Measurements from ENCODE around the gene RAB44. TPM values are rescaled to one million over a fixed set of nuclear protein-coding genes. Genes with fewer than 3 reads are reported as not detected.

RAB44 gene
- polyA plus RNA-seq, 1 of the 3 experiments (the other 2 are of a cell fraction), result 0.12 TPM

DNA sequence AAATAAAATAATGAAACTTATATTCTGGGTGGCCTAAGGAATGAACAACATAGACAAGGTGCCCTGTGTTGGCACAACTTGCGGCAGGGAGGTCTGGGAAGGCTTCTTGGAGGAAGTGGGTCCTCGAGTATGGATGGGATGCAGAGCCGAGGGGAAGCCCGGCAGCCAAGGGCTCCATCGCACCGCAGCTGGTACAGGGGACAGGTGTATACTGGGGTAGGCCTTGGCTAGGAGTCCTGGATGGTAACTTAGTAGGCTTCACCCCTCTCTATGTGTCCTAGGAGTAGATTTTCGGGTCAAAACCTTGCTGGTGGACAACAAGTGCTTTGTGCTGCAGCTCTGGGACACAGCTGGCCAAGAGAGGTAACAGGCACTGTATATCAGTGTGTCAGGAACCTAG is 28.0 kb downstream of the RAB44 start (continued):
- TF ChIP-seq TCF12 (IDR thresholded peaks at IDR 0.05), result no peak

- Histone ChIP-seq H3K4me3 (ENCODE audit: low read depth in 2 of 2, low read length in 1 of 2) (no peak overlapping the region), H2AFZ (ENCODE audit: low read depth) (no peak overlapping the region), H3K9ac (no peak overlapping the region), H3K27ac (ENCODE audit: low read depth in 2 of 2, low read length in 1 of 2) (no peak overlapping the region), H3K79me2 (ENCODE audit: insufficient read depth) (no peaks in the 10 kb centered on the region), H3K36me3 (replicated peaks in 1 of 2; ENCODE audit: control insufficient read depth in 1 of 2, insufficient read depth in 2 of 2, low read length in 1 of 2) (no peaks in the 10 kb centered on the region), H3F3A (replicated peaks; ENCODE audit: insufficient read depth) (no peaks in the 10 kb centered on the region), H4K20me1 (ENCODE audit: insufficient read depth) (no peaks in the 10 kb centered on the region), H3K27me3 (ENCODE audit: insufficient read depth) (no peaks in the 10 kb centered on the region), H3K4me2 (no peak overlapping the region), H3K9me3 (no peaks in the 10 kb centered on the region), H3K4me1 (ENCODE audit: control insufficient read depth in 1 of 2, insufficient read depth in 2 of 2, low read depth in 1 of 2, low read length in 1 of 2) (no peaks in the 10 kb centered on the region), H3K9me2 (no peaks in the 10 kb centered on the region)
- no peak for DNase-seq
- 96% methylated on average over 7 of the region's 7 CpGs for WGBS (ENCODE audit: low lambda C conversion rate)
- TF ChIP-seq RAD21 (IDR thresholded peaks at IDR 0.05; ENCODE audit: low read length) (no peak), TCF12 (IDR thresholded peaks at IDR 0.05) (no peak), EZH2phosphoT487 (IDR thresholded peaks at IDR 0.05; ENCODE audit: borderline replicate concordance, low read depth) (no peak), MAX (IDR thresholded peaks at IDR 0.05; ENCODE audit: low read depth) (no peak), TEAD4 (IDR thresholded peaks at IDR 0.05; ENCODE audit: borderline replicate concordance, insufficient read depth) (no peak)
- TF ChIP-seq, protein P1, sequence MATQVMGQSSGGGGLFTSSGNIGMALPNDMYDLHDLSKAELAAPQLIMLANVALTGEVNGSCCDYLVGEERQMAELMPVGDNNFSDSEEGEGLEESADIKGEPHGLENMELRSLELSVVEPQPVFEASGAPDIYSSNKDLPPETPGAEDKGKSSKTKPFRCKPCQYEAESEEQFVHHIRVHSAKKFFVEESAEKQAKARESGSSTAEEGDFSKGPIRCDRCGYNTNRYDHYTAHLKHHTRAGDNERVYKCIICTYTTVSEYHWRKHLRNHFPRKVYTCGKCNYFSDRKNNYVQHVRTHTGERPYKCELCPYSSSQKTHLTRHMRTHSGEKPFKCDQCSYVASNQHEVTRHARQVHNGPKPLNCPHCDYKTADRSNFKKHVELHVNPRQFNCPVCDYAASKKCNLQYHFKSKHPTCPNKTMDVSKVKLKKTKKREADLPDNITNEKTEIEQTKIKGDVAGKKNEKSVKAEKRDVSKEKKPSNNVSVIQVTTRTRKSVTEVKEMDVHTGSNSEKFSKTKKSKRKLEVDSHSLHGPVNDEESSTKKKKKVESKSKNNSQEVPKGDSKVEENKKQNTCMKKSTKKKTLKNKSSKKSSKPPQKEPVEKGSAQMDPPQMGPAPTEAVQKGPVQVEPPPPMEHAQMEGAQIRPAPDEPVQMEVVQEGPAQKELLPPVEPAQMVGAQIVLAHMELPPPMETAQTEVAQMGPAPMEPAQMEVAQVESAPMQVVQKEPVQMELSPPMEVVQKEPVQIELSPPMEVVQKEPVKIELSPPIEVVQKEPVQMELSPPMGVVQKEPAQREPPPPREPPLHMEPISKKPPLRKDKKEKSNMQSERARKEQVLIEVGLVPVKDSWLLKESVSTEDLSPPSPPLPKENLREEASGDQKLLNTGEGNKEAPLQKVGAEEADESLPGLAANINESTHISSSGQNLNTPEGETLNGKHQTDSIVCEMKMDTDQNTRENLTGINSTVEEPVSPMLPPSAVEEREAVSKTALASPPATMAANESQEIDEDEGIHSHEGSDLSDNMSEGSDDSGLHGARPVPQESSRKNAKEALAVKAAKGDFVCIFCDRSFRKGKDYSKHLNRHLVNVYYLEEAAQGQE (IDR thresholded peaks at IDR 0.05; ENCODE audit: low read depth, low read length), result no peak
- CTCF ChIA-PET, result interaction anchor here (0.7 to 1.3 kb wide), 2 partner anchors 111 to 113 kb away, joined by 3 to 4 read pairs; no protein-coding TSS in a partner anchor
- POLR2A ChIA-PET, result interaction anchor here (0.6 kb wide), 1 partner anchor 123 kb away, joined by 8 read pairs; no protein-coding TSS in a partner anchor
Observed at GRCh38 chr6:36727505-36728021, 29.9 kb downstream of the RAB44 start.

- Histone ChIP-seq H3K4me2 (no peak overlapping the region), H3K9ac (no peak overlapping the region), H3K36me3 (replicated peaks in 1 of 2; ENCODE audit: control insufficient read depth in 1 of 2, insufficient read depth in 2 of 2, low read length in 1 of 2) (no peaks in the 10 kb centered on the region), H3K9me3 (no peaks in the 10 kb centered on the region), H3K4me3 (ENCODE audit: low read depth in 2 of 2, low read length in 1 of 2) (no peak overlapping the region), H3K27ac (ENCODE audit: low read depth in 2 of 2, low read length in 1 of 2) (no peak overlapping the region), H2AFZ (ENCODE audit: low read depth) (no peak overlapping the region), H3F3A (replicated peaks; ENCODE audit: insufficient read depth) (no peaks in the 10 kb centered on the region), H3K4me1 (ENCODE audit: control insufficient read depth in 1 of 2, insufficient read depth in 2 of 2, low read depth in 1 of 2, low read length in 1 of 2) (no peaks in the 10 kb centered on the region), H3K9me2 (no peaks in the 10 kb centered on the region), H3K27me3 (ENCODE audit: insufficient read depth) (no peaks in the 10 kb centered on the region), H4K20me1 (ENCODE audit: insufficient read depth) (no peaks in the 10 kb centered on the region), H3K79me2 (ENCODE audit: insufficient read depth) (no peaks in the 10 kb centered on the region)
- ChIA-PET POLR2A (no interaction called here), CTCF (interaction anchor here (0.7 to 2.5 kb wide), 3 partner anchors 31 to 114 kb away, joined by 3 to 12 read pairs (median 4); no protein-coding TSS in a partner anchor)
- WGBS (ENCODE audit: low lambda C conversion rate), result 90% methylated on average over 9 of the region's 11 CpGs
- DNase-seq, result no peak
- TF ChIP-seq MAX (IDR thresholded peaks at IDR 0.05; ENCODE audit: low read depth) (no peak), MEF2A (IDR thresholded peaks at IDR 0.05; ENCODE audit: borderline replicate concordance, low read depth) (no peak), TEAD4 (IDR thresholded peaks at IDR 0.05; ENCODE audit: borderline replicate concordance, insufficient read depth) (no peak), TCF12 (IDR thresholded peaks at IDR 0.05) (no peak), IRF3 (IDR thresholded peaks at IDR 0.05; ENCODE audit: low read depth, low read length) (no peak), POLR2AphosphoS5 (IDR thresholded peaks at IDR 0.05; ENCODE audit: low read depth, low read length) (no peak), SIN3A (IDR thresholded peaks at IDR 0.05; ENCODE audit: borderline replicate concordance, low read depth, low read length) (no peak), USF1 (IDR thresholded peaks at IDR 0.05; ENCODE audit: borderline replicate concordance, low read depth) (no peak), SMC3 (IDR thresholded peaks at IDR 0.05; ENCODE audit: low read depth, low read length) (no peak), EZH2phosphoT487 (IDR thresholded peaks at IDR 0.05; ENCODE audit: borderline replicate concordance, low read depth) (no peak)
- TF ChIP-seq, protein P2, sequence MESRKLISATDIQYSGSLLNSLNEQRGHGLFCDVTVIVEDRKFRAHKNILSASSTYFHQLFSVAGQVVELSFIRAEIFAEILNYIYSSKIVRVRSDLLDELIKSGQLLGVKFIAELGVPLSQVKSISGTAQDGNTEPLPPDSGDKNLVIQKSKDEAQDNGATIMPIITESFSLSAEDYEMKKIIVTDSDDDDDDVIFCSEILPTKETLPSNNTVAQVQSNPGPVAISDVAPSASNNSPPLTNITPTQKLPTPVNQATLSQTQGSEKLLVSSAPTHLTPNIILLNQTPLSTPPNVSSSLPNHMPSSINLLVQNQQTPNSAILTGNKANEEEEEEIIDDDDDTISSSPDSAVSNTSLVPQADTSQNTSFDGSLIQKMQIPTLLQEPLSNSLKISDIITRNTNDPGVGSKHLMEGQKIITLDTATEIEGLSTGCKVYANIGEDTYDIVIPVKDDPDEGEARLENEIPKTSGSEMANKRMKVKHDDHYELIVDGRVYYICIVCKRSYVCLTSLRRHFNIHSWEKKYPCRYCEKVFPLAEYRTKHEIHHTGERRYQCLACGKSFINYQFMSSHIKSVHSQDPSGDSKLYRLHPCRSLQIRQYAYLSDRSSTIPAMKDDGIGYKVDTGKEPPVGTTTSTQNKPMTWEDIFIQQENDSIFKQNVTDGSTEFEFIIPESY (IDR thresholded peaks at IDR 0.05; ENCODE audit: borderline replicate concordance, low read depth), result no peak
Observed at GRCh38 chr6:36728289-36729160, 30.9 kb downstream of the RAB44 start.

Measured in SK-N-SH (cell line).